Pancreas (tissue), 10 donors: Measurements from ENCODE around the gene ADCY4. TPM values are rescaled to one million over a fixed set of nuclear protein-coding genes. Genes with fewer than 3 reads are reported as not detected.
A peak's percentile ranks its signal among the peaks of the same experiment; 100 is the strongest.

Experiments used
- ATAC-seq, 4 donors: fragments of 200-7000 bp; cut with Tn5 transposase; one replicate each; pipeline versions ENCODE4 v1.8.0 to v1.9.1; 2020; ENCODE audit warnings: mild to moderate bottlenecking in 4 of 4, moderate library complexity in 4 of 4
- DNase-seq, 6 donors: peaks; one replicate each; pipeline ENCODE4 v3.0.0-alpha.2; 2020
- FAIRE-seq: peaks from 2 replicates; lab custom pipeline; 2012; peaks lifted over from hg19 to GRCh38; lab: Jason Lieb, UNC
- H3K27ac ChIP-seq, 4 donors: fragments of 200-600 bp; sonication (generic); 1 replicate in 3 of 4; 2 replicates in 1 of 4; pipeline versions ENCODE4 v1.5.0 to v1.8.0; 2020
- H3K27me3 ChIP-seq, 4 donors: fragments of 200-600 bp; one replicate each; pipeline ENCODE4 v1.8.0; 2021
- H3K36me3 ChIP-seq, 3 donors: fragments of 200-600 bp; sonication (generic) in 1 of 3; one replicate each; pipeline versions ENCODE4 v1.5.0 to v1.8.0; 2020 to 2021
- H3K4me1 ChIP-seq, 3 donors: fragments of 200-600 bp; one replicate each; pipeline ENCODE4 v1.8.0; 2021
- H3K4me3 ChIP-seq, 4 donors: fragments of 200-600 bp; sonication (generic) in 2 of 4; one replicate each; pipeline versions ENCODE4 v1.5.0 to v1.8.0; 2020 to 2021
- H3K9me3 ChIP-seq, 4 donors: fragments of 200-600 bp; one replicate each; pipeline ENCODE4 v1.8.0; 2021
- WGBS, 2 donors: extraction: QIAGEN DNeasy Blood & Tissue Kit; methylation state at CpG; one replicate each; pipeline ENCODE4 v1.1.7; 2013; 5-methylcytosine and 5-hydroxymethylcytosine counted together
- intact Hi-C, 3 donors: fragments of 100-400 bp; cut with DNase I; formaldehyde crosslinking; loops; one replicate each; pipeline versions ENCODE4 v1.11.1 to v1.14.2; 2022
- polyA plus RNA-seq, 2 donors: library from polyadenylated mRNA; stranded (reverse); fragments of 200-250 nt; gene quantifications; one replicate each; pipeline ENCODE4 v1.2.3, GENCODE V29; 2013
- total RNA-seq, 6 donors: library from RNA; stranded (reverse); fragmentation: NEBNext Ultra II Directional in 4 of 6; extraction: Animal tissue kit (Norgen Biotek cat#: 25700) in 4 of 6; gene quantifications; one replicate each; pipeline versions ENCODE4 v1.2.1 to v1.2.4, GENCODE V29; 2021 to 2023
- TF ChIP-seq, protein P1 (sequence below), 4 donors: fragments of 200-600 bp; sonication (generic) in 3 of 4; IDR thresholded peaks; one replicate each; pipeline versions ENCODE4 v1.5.0 to v1.8.0; 2021; ENCODE audit warnings: antibody characterized with exemption in 4 of 4
- donor health status: healthy with polysubstance abuse.
- donor health status: DM: no; HTN: no; CAD: no; lungs with moderate emphysema.
- donor health status: DM: no; HTN: no; CAD: no.
- donor health status: control.
- donor health status: control.
- donor health status: Bipolar disorder and iron deficiency.
- donor health status: DM: yes; HTN: yes; CAD: no.
- donor health status: DM: no; HTN: no; CAD: no.
- donor health status: DM: no; HTN: no; CAD: no.
- donor health status: DM: yes; HTN: yes; CAD: no.

The ADCY4 gene
- total and polyA plus RNA-seq, 8 donors: 3.2 to 59.3 (median 5.3) TPM

DNA sequence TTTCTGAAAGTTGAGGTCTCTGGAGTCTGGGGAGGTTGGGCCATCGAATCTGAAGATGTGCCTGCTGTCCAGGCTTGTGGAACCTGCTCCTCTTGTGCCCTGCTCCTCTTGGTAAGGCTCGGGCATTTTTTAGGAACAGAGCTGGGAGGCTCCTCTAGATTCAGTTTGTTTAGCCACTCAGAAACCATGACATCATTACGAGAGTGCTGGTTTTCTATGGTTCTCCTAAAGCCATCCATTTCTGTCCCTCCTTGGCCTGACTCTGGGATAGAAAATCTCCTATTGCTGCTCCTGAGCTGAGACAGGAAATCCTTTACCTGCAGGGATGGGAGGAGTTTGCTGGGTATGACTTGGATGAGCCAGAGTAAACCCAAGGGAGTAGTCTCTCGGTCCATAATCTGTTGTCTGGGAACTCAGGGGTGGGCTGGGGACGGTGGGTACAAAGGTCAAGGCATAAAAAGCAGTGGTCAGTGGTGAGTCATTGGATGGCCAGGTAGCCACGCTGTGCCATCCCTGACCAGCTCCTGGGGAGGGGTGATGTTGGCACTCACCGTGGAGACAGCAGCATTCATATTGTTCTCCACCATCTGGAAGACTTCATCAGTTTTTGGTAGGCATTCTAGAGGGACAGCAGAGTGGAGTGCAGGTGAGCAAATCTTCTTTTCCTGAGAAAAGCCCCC is 2.4 kb upstream of the ADCY4 start:
- TF ChIP-seq, protein P1, sequence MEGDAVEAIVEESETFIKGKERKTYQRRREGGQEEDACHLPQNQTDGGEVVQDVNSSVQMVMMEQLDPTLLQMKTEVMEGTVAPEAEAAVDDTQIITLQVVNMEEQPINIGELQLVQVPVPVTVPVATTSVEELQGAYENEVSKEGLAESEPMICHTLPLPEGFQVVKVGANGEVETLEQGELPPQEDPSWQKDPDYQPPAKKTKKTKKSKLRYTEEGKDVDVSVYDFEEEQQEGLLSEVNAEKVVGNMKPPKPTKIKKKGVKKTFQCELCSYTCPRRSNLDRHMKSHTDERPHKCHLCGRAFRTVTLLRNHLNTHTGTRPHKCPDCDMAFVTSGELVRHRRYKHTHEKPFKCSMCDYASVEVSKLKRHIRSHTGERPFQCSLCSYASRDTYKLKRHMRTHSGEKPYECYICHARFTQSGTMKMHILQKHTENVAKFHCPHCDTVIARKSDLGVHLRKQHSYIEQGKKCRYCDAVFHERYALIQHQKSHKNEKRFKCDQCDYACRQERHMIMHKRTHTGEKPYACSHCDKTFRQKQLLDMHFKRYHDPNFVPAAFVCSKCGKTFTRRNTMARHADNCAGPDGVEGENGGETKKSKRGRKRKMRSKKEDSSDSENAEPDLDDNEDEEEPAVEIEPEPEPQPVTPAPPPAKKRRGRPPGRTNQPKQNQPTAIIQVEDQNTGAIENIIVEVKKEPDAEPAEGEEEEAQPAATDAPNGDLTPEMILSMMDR (IDR thresholded peaks at IDR 0.05): no peak
- 82 to 83% methylated on average over 7 of the region's 7 CpGs for WGBS, 2 donors
- Histone ChIP-seq H3K27ac (no peak overlapping the region), H3K9me3 (no peaks in the 10 kb centered on the region), H3K27me3 (peaks cover 0 to 6% (median 0%) of the 10 kb centered on the region in 4 donors), H3K4me3 (no peak overlapping the region), H3K4me1 (peaks cover 3 to 19% (median 15%) of the 10 kb centered on the region in 3 donors), H3K36me3 (peaks cover 0 to 5% (median 0%) of the 10 kb centered on the region in 3 donors)
- FAIRE-seq: no peak
- no peak for DNase-seq
- intact Hi-C loops: loop anchor here in 1 of 3 donors (10.0 kb wide), 1 partner anchor 98 kb away; no protein-coding TSS in a partner anchor
- ATAC-seq: no peak

GRCh38 chr14:24335461-24336171 is 745 bp upstream of the ADCY4 start:
- TF ChIP-seq, protein P1 (IDR thresholded peaks at IDR 0.05): no peak
- no peak for DNase-seq
- H3K27ac ChIP-seq: no peak overlapping the region
- H3K9me3 ChIP-seq: no peaks in the 10 kb centered on the region
- no peak for FAIRE-seq
- ATAC-seq: no peak
- intact Hi-C loops: loop anchor here in 1 of 3 donors (10.0 kb wide), 1 partner anchor 99 kb away; no protein-coding TSS in a partner anchor
- peaks cover 0 to 5% (median 0%) of the 10 kb centered on the region in 3 donors for H3K36me3 ChIP-seq
- H3K4me1 ChIP-seq: peaks cover 5 to 24% (median 15%) of the 10 kb centered on the region in 3 donors
- 78 to 84% methylated on average over 12 of the region's 12 CpGs for WGBS, 2 donors
- peaks cover 0 to 6% (median 0%) of the 10 kb centered on the region in 4 donors for H3K27me3 ChIP-seq
- H3K4me3 ChIP-seq: no peak overlapping the region

DNA sequence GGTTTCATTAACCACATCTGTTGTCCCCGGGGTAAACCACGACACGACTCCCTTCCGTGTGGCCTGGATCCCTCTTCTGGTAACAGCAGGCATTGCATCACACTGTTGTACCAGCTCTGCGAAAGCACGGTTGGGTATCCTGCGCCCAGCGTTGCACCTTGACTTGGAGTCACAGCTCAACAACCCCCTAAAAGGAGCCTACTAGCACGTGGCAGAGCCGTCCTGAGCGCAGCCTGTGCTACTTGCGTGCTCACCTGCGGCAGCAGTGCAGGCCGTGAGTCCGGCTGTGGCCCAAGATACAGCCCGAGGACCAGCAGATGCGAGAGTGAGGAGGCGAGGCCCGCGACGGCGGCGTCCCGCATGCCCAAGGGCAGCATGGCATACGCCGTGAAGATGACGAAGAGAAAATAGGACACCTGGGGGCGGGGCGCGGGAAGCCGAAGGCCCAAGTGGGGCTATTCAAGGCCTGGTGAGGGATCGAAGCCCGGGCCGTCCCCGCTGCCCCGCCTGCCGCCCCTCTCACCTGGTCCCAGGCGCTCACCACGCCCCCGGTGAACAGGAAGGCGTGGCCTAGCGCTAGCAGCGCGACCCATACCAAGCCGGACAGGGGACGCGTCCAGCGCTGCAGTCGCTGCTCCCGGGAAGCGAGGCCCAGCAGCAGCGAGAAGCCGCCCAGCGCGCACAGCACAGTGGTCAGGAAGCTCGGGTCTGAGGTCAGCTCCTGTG is 2.4 kb downstream of the ADCY4 start:
- ATAC-seq: peak; percentile 75 to 86 (median 83)
- WGBS, 2 donors: 16 to 17% methylated on average over 55 to 56 of the region's 56 CpGs
- TF ChIP-seq, protein P1 (IDR thresholded peaks at IDR 0.05): peak; percentile 53 to 79 (median 76)
- no peak for FAIRE-seq
- no peak overlapping the region for H3K27ac ChIP-seq
- peaks cover 0 to 5% (median 0%) of the 10 kb centered on the region in 3 donors for H3K36me3 ChIP-seq
- peak overlapping the region in 3 of 4 donors; percentile 7 to 36 (median 23) for H3K4me3 ChIP-seq
- intact Hi-C loops: loop anchor here (5.0 to 10.0 kb wide), 2 partner anchors 100 to 102 kb away; no protein-coding TSS in a partner anchor
- peak; percentile 69 to 82 (median 74) for DNase-seq
- peaks cover 0 to 6% (median 0%) of the 10 kb centered on the region in 4 donors for H3K27me3 ChIP-seq
- peaks cover 5 to 19% (median 15%) of the 10 kb centered on the region in 3 donors for H3K4me1 ChIP-seq
- H3K9me3 ChIP-seq: no peaks in the 10 kb centered on the region

DNA sequence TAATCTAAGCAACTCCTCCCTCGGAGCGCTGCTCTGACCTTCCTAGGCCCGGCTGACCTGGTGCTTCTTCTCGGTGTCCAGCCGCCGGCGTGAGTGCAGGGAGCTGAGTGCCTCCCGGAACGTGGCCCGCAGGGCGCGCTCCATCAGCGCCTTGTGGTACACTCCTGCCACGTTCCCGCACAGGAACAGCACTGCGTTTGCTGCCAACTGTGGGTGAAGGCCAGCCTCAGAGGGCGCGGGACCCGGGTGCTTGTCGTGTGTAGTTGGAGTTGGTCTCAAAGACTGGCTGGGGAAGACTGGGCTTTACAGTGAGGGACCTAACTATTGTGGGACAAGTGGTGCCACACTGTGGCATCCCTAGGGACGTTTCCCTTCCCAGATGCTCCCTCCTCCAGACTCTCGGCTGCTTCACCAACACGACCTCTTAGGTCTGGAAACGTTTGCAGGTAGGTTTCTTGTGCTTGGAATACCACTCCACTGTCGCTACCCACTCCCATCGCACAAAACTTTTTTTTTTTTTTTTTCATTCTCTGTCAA is 3.1 kb downstream of the ADCY4 start:
- Histone ChIP-seq H3K9me3 (no peaks in the 10 kb centered on the region), H3K36me3 (peaks cover 0 to 2% (median 0%) of the 10 kb centered on the region in 3 donors), H3K27ac (no peak overlapping the region), H3K4me1 (peaks cover 5 to 19% (median 15%) of the 10 kb centered on the region in 3 donors), H3K27me3 (peaks cover 0 to 6% (median 0%) of the 10 kb centered on the region in 4 donors), H3K4me3 (peak overlapping the region in 1 of 4 donors; percentile 7)
- WGBS, 2 donors: 42 to 44% methylated on average over 26 of the region's 26 CpGs
- intact Hi-C loops: loop anchor here (5.0 to 10.0 kb wide), 2 partner anchors 101 to 103 kb away; no protein-coding TSS in a partner anchor
- DNase-seq (no peak), ATAC-seq (no peak), FAIRE-seq (no peak)
- TF ChIP-seq, protein P1 (IDR thresholded peaks at IDR 0.05): no peak
